MCF 10A (cell line): ENCODE measurements around the gene KNDC1. TPM values are rescaled to one million over a fixed set of nuclear protein-coding genes. Genes with fewer than 3 reads are reported as not detected.

Experiments used
- BruUV-seq: library from RNA; stranded (reverse); fragments of 400-500 nt; replicated peaks from 2 replicates; lab custom pipeline; 2021; lab: Mats Ljungman, UMichigan
- CTCF ChIA-PET: fragments of 300-600 bp; sonication (Branson Sonifier 250); formaldehyde crosslinking; extraction: SDS; loops from one replicate; lab custom pipeline; 2021; ENCODE audit warnings: antibody characterized with exemption, inconsistent platforms; lab: Yijun Ruan, JAX
- POLR2A ChIA-PET: fragments of 300-600, 350-650 bp; sonication (Branson Sonifier 250); formaldehyde crosslinking; extraction: SDS; loops from one replicate; lab custom pipeline; 2020; ENCODE audit warnings: antibody characterized with exemption, inconsistent platforms; lab: Yijun Ruan, JAX
- DNase-seq: peaks from one replicate; pipeline ENCODE4 v3.0.0-alpha.2; 2018; ENCODE audit not compliant: unreplicated experiment
- H3K27ac Mint-ChIP-seq: one replicate; pipeline ENCODE4 v1.8.0; 2022; ENCODE audit warnings: mild to moderate bottlenecking, low read depth, mixed read lengths; ENCODE audit not compliant: unreplicated experiment
- H3K27me3 Mint-ChIP-seq: one replicate; pipeline ENCODE4 v1.8.0; 2022; ENCODE audit warnings: mixed read lengths; ENCODE audit not compliant: insufficient read depth, unreplicated experiment
- H3K36me3 Mint-ChIP-seq: one replicate; pipeline ENCODE4 v1.8.0; 2022; ENCODE audit warnings: mild to moderate bottlenecking, moderate library complexity, mixed read lengths; ENCODE audit not compliant: insufficient read depth, unreplicated experiment
- H3K4me1 Mint-ChIP-seq: one replicate; pipeline ENCODE4 v1.8.0; 2022; ENCODE audit warnings: mixed read lengths; ENCODE audit not compliant: insufficient read depth, unreplicated experiment
- H3K4me3 Mint-ChIP-seq: one replicate; pipeline ENCODE4 v1.8.0; 2022; ENCODE audit warnings: mild to moderate bottlenecking, moderate library complexity, mixed read lengths; ENCODE audit not compliant: unreplicated experiment
- H3K9me3 Mint-ChIP-seq: one replicate; pipeline ENCODE4 v1.8.0; 2022; ENCODE audit warnings: mixed read lengths; ENCODE audit not compliant: unreplicated experiment
- CTCF ChIP-seq: fragments of 200-600 bp; IDR thresholded peaks from one replicate; pipeline ENCODE4 v1.8.0; 2022; ENCODE audit warnings: antibody characterized with exemption, mild to moderate bottlenecking; ENCODE audit not compliant: unreplicated experiment
- intact Hi-C: fragments of 100-400 bp; cut with micrococcal nuclease; formaldehyde crosslinking; loops from 2 replicates; pipeline ENCODE4 v1.14.1; 2022
- total RNA-seq: library from RNA; stranded (reverse); gene quantifications from 2 replicates; pipeline ENCODE4 v1.2.3, GENCODE V29; 2022

KNDC1 gene
- total RNA-seq, 1 experiment from 2014 or later: 2.1 TPM

GRCh38 chr10:133272964-133273420 lies 113.0 kb downstream of the KNDC1 start:
- TF ChIP-seq CTCF: no peak
- DNase-seq: no peak
- Mint-ChIP-seq H3K27me3 (no peaks in the 10 kb centered on the region), H3K36me3 (no peaks in the 10 kb centered on the region), H3K4me3 (no peak overlapping the region), H3K4me1 (peaks cover 6% of the 10 kb centered on the region), H3K27ac (no peak overlapping the region), H3K9me3 (no peaks in the 10 kb centered on the region)
- POLR2A ChIA-PET: no interaction called here
- BruUV-seq: no TSS peak
- intact Hi-C loops: no loop called here
- CTCF ChIA-PET: no interaction called here

- POLR2A ChIA-PET: no interaction called here
- H3K9me3 Mint-ChIP-seq: no peaks in the 10 kb centered on the region
- TF ChIP-seq CTCF: no peak
- intact Hi-C loops: no loop called here
- peaks cover 6% of the 10 kb centered on the region for H3K36me3 Mint-ChIP-seq
- peaks cover 12% of the 10 kb centered on the region for H3K4me1 Mint-ChIP-seq
- no peak for DNase-seq
- no peak overlapping the region for H3K4me3 Mint-ChIP-seq
- H3K27me3 Mint-ChIP-seq: no peaks in the 10 kb centered on the region
- CTCF ChIA-PET: interaction anchor here (0.8 kb wide), 1 partner anchor 33 kb away, joined by 3 read pairs; no protein-coding TSS in a partner anchor
- no peak overlapping the region for H3K27ac Mint-ChIP-seq
- BruUV-seq: no TSS peak
Measured at GRCh38 chr10:133273534-133274143, 113.6 kb downstream of the KNDC1 start.

- H3K36me3 Mint-ChIP-seq: peaks cover 12% of the 10 kb centered on the region
- ChIA-PET POLR2A (interaction anchor here (1.1 to 4.7 kb wide), 4 partner anchors 11 to 18 kb away, joined by 3 to 45 read pairs (median 4); no protein-coding TSS in a partner anchor), CTCF (interaction anchor here (0.6 to 1.3 kb wide), 7 partner anchors 9 to 888 kb away, joined by 3 to 5 read pairs (median 3); partner anchors contain the start of gene FUOM)
- H3K27me3 Mint-ChIP-seq: no peaks in the 10 kb centered on the region
- DNase-seq: peak; percentile 81
- peaks cover 16% of the 10 kb centered on the region for H3K4me1 Mint-ChIP-seq
- H3K27ac Mint-ChIP-seq: peak overlapping the region; percentile 77
- H3K4me3 Mint-ChIP-seq: peak overlapping the region; percentile 40
- H3K9me3 Mint-ChIP-seq: no peaks in the 10 kb centered on the region
- BruUV-seq: no TSS peak
- TF ChIP-seq CTCF: no peak
- intact Hi-C loops: no loop called here
Measured at GRCh38 chr10:133274751-133275683, 115.0 kb downstream of the KNDC1 start.

- ChIA-PET POLR2A (interaction anchor here (1.2 to 4.7 kb wide), 2 partner anchors 17 kb away, joined by 4 to 45 read pairs; no protein-coding TSS in a partner anchor), CTCF (interaction anchor here (0.6 to 1.1 kb wide), 5 partner anchors 9 to 130 kb away, joined by 3 to 4 read pairs (median 3); partner anchors contain the start of gene FUOM)
- intact Hi-C loops: no loop called here
- H3K4me3 Mint-ChIP-seq: peak overlapping the region; percentile 40
- no peak for TF ChIP-seq CTCF
- no TSS peak for BruUV-seq
- no peaks in the 10 kb centered on the region for H3K9me3 Mint-ChIP-seq
- peaks cover 13% of the 10 kb centered on the region for H3K36me3 Mint-ChIP-seq
- DNase-seq: peak; percentile 25
- H3K27ac Mint-ChIP-seq: no peak overlapping the region
- H3K4me1 Mint-ChIP-seq: peaks cover 16% of the 10 kb centered on the region
- H3K27me3 Mint-ChIP-seq: no peaks in the 10 kb centered on the region
Measured at GRCh38 chr10:133275684-133276092, 115.7 kb downstream of the KNDC1 start.
